Neural progenitor cell (in vitro differentiated cells): Measurements from ENCODE around the gene ZMAT5.

ENCODE experiments used
- CTCF ChIP-seq: fragments of 200-600 bp; sonication (generic); IDR thresholded peaks from 2 replicates; pipeline ENCODE4 v1.5.1; 2017; ENCODE audit warnings: antibody characterized with exemption, mild to moderate bottlenecking
- EZH2 ChIP-seq: fragments of 200-600 bp; sonication (generic); IDR thresholded peaks from 2 replicates; pipeline ENCODE4 v1.6.1; 2017; ENCODE audit warnings: antibody characterized with exemption, mild to moderate bottlenecking, moderate library complexity

- TF ChIP-seq CTCF: no peak
- no peak for TF ChIP-seq EZH2
Observed at GRCh38 chr22:29726512-29727130, 40.2 kb downstream of the ZMAT5 start.
